HAP-1 (cell line): ENCODE measurements around the gene ZNF615.
"Not testable (repeated sequence)": the region's sequence is repeated elsewhere in the genome, so short reads cannot be mapped to it uniquely, and the experiment has no call there.

Source experiments
- DNase-seq, 2 experiments: peaks; one replicate each; pipeline ENCODE4 v3.0.0-alpha.2; 2016 to 2020; ENCODE audit warnings: low spot score in 2 of 2
- H3K27me3 ChIP-seq: fragments of 250-450 bp; sonication (Bioruptor Pico); 2 replicates; pipeline ENCODE4 v1.5.1; 2020; ENCODE audit warnings: low read depth, mild to moderate bottlenecking, moderate library complexity
- H3K36me3 ChIP-seq: fragments of 250-450 bp; sonication (Bioruptor Pico); replicated peaks from 2 replicates; pipeline ENCODE4 v1.5.1; 2020; ENCODE audit warnings: mild to moderate bottlenecking
- H3K4me1 ChIP-seq: fragments of 250-450 bp; sonication (Bioruptor Pico); 2 replicates; pipeline ENCODE4 v1.5.1; 2020; ENCODE audit warnings: mild to moderate bottlenecking
- H3K4me3 ChIP-seq: fragments of 250-450 bp; sonication (Bioruptor Pico); 2 replicates; pipeline ENCODE4 v1.5.1; 2020; ENCODE audit warnings: mild to moderate bottlenecking, moderate library complexity
- H3K9me3 ChIP-seq: fragments of 250-450 bp; sonication (Bioruptor Pico); 2 replicates; pipeline ENCODE4 v1.5.1; 2020; ENCODE audit warnings: mild to moderate bottlenecking, moderate library complexity
- in situ Hi-C: fragments of 300-500 bp; cut with MboI; formaldehyde crosslinking; loops from 3 replicates; pipeline ENCODE4 v1.14.3; 2020; ENCODE audit warnings: low sequenced_read_pairs, inconsistent platforms, mixed read lengths

ZNF615 gene

DNA sequence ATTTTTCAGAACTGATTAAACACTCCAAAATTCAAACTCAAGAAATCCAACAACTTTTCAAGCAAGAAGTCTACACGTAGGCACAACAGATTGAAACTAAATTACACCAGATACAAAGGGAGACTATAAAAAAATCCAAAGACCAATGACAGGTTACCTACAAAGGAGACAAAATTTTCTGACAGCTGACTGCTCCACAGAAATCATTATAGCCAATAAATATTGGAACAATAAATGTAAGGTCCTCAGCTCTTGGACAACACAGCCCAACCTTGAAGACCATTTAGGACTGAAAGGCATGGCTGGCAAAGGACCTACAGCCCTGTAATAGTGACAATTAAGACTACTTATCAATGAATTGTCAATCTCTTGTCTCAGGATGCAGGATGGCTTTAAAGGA is 37.3 kb downstream of the ZNF615 start:
- Histone ChIP-seq H3K27me3 (no peaks in the 10 kb centered on the region), H3K36me3 (peaks cover 18% of the 10 kb centered on the region), H3K4me1 (no peaks in the 10 kb centered on the region), H3K4me3 (no peak overlapping the region), H3K9me3 (peaks cover 18% of the 10 kb centered on the region)
- DNase-seq: no peak
- in situ Hi-C loops: no loop called here

DNA sequence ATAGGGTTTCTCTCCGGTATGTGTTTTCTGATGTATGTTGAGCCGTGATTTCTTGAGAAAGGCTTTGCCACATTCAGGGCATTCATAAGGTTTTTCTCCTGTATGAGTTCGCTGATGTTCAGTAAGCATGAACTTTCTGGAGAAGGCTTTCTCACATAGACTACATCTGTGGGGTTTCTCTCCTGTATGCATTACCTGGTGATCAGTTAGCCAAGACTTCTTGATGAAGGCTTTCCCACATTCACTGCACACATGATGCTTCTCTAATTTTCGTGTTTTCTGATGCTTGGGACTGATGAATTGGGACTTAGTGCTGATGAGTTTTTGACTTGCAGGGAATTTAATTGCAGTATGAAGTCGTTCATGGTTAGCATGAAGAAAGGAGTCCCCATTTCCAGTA is 42.4 kb downstream of the ZNF615 start:
- Histone ChIP-seq H3K36me3 (peaks cover 13% of the 10 kb centered on the region), H3K4me3 (no peak overlapping the region), H3K4me1 (no peaks in the 10 kb centered on the region), H3K9me3 (peaks cover 4% of the 10 kb centered on the region), H3K27me3 (no peaks in the 10 kb centered on the region)
- in situ Hi-C loops: no loop called here
- DNase-seq: no peak

DNA sequence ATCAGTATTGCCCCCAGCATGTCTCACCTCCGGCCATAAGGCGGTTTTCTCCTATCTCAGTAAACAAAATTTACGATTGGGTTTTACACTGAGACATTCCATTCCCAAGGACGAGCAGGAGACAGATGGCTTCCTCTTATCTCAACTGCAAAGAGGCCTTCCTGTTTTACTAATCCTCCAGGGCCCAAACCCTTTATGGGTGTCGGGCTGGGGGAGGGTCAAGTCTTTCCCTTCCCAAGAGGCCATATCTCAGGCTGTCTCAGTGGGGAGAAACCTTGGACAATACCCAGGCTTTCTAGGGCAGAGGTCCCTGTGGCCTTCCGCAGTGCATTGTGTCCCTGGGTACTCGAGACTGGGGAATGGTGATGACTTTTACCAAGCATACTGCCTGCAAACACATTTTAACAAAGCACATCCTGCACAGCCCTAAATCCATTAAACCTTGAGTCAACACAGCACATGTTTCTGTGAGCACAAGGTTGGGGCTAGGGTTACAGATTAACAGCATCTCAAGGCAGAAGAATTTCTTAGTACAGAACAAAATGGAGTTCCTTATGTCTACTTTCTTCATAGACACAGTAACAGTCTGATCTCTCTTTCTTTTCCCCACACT is 47.3 kb downstream of the ZNF615 start:
- H3K9me3 ChIP-seq, in situ Hi-C loops, H3K4me3 ChIP-seq, H3K4me1 ChIP-seq, DNase-seq, H3K27me3 ChIP-seq, H3K36me3 ChIP-seq: not testable (repeated sequence)

DNA sequence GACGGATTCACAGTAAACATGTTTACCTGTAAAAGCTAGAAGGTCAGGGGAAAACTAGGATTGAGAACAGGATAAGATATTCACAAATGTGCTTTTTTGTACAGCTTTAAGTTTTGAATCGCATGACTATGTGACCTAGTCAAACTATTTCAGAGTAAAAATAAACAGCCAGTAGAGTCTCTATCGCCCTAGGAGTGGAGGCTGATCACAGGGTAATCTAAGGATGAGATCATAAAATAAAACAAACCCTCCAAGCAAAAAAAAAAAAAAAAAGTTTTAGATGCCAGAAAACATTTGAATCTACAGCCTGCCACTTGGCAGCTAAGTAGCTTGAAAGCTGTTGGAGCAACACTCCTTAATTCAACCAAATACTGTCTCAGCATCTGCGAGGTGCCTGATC is 48.2 kb downstream of the ZNF615 start:
- no peak overlapping the region for H3K4me3 ChIP-seq
- no peak for DNase-seq
- no peaks in the 10 kb centered on the region for H3K27me3 ChIP-seq
- peaks cover 2% of the 10 kb centered on the region; the same call in 1 of the 2 replicates for H3K9me3 ChIP-seq
- H3K4me1 ChIP-seq: no peaks in the 10 kb centered on the region
- in situ Hi-C loops: no loop called here
- no peaks in the 10 kb centered on the region for H3K36me3 ChIP-seq

DNA sequence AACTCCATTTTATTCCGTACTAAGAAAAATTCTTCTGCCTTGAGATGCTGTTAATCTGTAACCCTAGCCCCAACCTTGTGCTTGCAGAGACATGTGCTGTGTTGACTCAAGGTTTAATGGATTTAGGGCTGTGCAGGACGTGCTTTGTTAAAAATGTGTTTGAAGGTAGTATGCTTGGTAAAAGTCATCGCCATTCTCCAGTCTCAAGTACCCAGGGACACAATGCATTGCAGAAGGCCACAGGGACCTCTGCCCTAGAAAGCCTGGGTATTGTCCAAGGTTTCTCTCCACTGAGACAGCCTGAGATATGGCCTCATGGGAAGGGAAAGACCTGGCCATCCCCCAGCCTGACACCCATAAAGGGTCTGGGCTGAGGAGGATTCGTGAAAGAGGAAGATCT is 50.2 kb downstream of the ZNF615 start:
- H3K9me3 ChIP-seq, H3K4me3 ChIP-seq, in situ Hi-C loops, DNase-seq, H3K4me1 ChIP-seq, H3K27me3 ChIP-seq, H3K36me3 ChIP-seq: not testable (repeated sequence)

DNA sequence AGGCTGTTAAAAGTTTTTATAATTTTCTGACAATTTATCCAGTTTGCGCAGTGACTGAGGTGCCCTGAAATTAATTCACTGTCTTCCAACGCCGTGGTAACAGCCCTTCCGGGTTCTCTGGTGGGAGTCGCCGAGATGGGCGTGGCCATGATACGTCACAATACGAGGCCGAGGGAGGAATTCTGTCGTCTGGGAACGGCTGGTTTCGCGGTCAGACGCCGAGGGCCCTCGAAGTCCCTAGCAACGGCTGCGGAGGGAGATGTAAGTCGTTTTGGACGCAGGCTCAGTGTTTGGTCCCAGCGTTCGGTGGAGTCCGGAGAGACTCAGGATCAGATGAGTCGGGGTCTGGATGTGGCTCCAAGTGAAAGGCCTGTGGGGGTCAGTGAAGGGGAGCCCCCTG is 59.0 kb downstream of the ZNF615 start:
- Histone ChIP-seq H3K27me3 (no peaks in the 10 kb centered on the region), H3K4me1 (no peaks in the 10 kb centered on the region), H3K4me3 (no peak overlapping the region), H3K9me3 (peaks cover 11% of the 10 kb centered on the region), H3K36me3 (peaks cover 5% of the 10 kb centered on the region)
- in situ Hi-C loops: no loop called here
- DNase-seq: no peak

DNA sequence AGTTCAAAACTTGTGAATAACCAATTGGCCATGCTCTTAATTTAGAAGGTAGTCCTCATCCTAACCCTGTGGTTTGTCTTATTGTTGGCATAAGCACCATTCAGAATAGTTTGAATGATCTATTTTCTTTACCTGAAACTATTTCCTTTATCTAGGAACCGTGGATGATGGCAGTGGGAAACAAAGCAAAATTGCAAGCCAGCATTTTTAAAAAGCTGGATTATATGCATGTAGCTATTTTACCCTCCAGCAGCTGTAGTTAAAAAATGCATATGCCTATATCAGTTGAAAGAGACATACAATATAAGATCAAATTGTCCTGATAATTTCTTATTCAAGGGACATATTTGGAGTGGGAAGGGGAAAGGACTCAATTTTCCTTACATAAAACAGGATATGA is 61.4 kb downstream of the ZNF615 start:
- DNase-seq: no peak
- Histone ChIP-seq H3K27me3 (no peaks in the 10 kb centered on the region), H3K9me3 (peaks cover 13% of the 10 kb centered on the region), H3K4me3 (no peak overlapping the region), H3K36me3 (peaks cover 26% of the 10 kb centered on the region), H3K4me1 (no peaks in the 10 kb centered on the region)
- in situ Hi-C loops: no loop called here

DNA sequence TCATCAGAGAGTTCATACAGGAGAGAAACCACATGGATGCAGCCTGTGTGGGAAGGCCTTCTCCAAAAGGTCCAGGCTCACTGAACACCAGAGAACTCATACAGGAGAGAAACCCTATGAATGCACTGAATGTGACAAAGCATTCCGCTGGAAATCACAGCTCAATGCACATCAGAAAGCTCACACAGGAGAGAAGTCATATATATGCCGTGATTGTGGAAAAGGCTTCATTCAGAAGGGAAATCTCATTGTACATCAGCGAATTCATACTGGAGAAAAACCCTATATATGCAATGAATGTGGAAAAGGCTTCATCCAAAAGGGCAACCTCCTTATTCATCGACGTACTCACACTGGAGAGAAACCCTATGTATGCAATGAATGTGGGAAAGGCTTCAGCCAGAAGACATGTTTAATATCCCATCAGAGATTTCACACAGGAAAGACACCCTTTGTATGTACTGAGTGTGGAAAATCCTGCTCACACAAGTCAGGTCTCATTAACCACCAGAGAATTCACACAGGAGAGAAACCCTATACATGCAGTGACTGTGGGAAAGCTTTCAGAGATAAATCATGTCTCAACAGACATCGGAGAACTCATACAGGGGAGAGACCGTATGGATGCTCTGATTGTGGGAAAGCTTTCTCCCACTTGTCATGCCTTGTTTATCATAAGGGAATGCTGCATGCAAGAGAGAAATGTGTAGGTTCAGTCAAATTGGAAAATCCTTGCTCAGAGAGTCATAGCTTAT is 63.0 kb downstream of the ZNF615 start:
- H3K27me3 ChIP-seq: no peaks in the 10 kb centered on the region
- in situ Hi-C loops: no loop called here
- H3K36me3 ChIP-seq: peaks cover 34% of the 10 kb centered on the region
- DNase-seq: no peak
- no peaks in the 10 kb centered on the region for H3K4me1 ChIP-seq
- peaks cover 13% of the 10 kb centered on the region for H3K9me3 ChIP-seq
- H3K4me3 ChIP-seq: no peak overlapping the region
